Activated T-helper 9 cell treated with anti-CD3 and anti-CD28 coated beads, Interleukin-2, amount 50 U/mL, for 16 hours (primary cell): ENCODE measurements around the gene OCLN.
"Not testable (repeated sequence)": the region's sequence is repeated elsewhere in the genome, so short reads cannot be mapped to it uniquely, and the experiment has no call there.

Experiments
- DNase-seq: peaks from one replicate; pipeline ENCODE4 v3.0.0-alpha.2; 2020; ENCODE audit warnings: low read depth

Gene OCLN

GRCh38 chr5:69491027-69491426, 1.6 kb upstream of the OCLN start:
- no peak for DNase-seq

GRCh38 chr5:69491838-69492390, 676 bp upstream of the OCLN start:
- DNase-seq = no peak

- no peak for DNase-seq
Measured at GRCh38 chr5:69492923-69493395, 369 bp downstream of the OCLN start.

DNA sequence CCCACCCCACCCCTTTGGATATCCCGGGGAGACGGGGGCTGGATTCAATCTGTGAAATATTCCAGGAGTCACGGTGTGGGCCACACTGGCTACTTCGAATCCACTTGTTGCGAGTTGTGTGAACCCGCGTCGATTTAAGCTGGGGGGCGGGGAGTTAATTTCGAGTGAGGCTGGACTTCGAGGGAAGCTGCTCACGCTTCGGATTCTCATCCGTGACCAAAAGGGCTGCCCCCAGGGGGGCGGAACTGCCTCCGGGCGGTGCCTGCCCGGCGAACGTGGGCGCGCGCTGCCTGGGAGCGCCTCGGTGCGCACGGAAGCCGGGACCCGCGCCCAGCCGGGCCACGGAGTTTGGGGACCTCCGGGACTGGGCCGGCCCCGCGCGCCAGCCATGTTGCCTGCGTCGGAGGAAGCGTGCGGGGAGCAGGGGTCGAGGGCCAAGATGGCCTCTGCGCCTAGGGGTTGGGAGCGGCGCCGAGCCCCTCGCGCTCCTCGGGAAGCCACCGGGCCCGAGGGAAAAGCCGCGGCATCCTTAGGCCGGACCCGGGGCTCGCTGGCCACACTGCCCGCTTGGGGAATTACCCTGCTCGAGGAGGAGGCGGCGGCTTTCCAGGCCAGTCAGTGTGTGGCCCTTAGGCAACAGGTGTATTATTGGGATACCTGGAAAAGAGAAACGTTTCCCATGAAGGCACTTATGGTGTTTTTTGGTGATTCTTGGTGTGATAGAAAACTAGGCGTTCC, 975 bp downstream of the OCLN start:
- no peak for DNase-seq

GRCh38 chr5:69494452-69494851, 1.9 kb downstream of the OCLN start:
- no peak for DNase-seq

- no peak for DNase-seq
Measured at GRCh38 chr5:69497006-69497520, 4.5 kb downstream of the OCLN start.

DNA sequence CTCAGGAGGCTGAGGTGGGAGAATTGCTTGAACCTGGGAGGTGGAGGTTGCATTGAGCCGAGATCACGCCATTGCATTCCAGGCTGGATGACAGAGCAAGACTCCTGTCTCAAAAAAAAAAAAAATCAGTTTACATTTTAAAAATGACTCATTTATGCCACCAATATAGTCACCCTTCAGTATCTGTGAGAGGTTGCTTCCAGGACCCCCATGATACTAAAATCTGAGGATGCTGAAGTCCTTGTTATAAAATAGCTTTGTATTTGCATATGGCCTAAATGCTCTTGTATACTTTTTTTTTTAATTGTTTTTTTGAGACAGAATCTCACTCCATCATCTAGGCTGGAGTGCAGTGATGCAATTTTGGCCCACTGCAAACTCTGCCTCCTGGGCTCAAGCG, 5.8 kb downstream of the OCLN start:
- no peak for DNase-seq

DNA sequence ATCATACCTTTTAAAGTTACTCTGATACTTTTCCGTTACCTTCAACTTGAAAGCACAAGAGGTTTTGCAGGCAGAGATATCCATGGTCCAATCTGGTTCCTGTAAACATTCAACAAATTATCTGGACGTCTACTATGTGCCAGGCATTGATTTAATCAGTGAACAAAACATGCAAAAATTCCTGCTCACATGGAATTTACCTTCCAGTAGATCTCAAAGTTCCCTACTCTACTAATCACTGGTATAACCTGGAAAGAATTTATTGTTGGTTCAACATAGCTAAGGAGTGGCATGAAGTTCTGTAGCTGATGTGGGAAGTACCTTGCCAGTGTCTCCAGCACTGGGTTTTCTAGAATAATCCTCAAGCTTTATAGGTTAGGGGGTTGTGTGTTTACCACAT, 9.8 kb downstream of the OCLN start:
- no peak for DNase-seq

- DNase-seq = no peak
Measured at GRCh38 chr5:69502767-69503488, 10.3 kb downstream of the OCLN start.

GRCh38 chr5:69504036-69504435, 11.4 kb downstream of the OCLN start:
- no peak for DNase-seq

- DNase-seq = no peak
Measured at GRCh38 chr5:69505306-69505705, 12.7 kb downstream of the OCLN start.

DNA sequence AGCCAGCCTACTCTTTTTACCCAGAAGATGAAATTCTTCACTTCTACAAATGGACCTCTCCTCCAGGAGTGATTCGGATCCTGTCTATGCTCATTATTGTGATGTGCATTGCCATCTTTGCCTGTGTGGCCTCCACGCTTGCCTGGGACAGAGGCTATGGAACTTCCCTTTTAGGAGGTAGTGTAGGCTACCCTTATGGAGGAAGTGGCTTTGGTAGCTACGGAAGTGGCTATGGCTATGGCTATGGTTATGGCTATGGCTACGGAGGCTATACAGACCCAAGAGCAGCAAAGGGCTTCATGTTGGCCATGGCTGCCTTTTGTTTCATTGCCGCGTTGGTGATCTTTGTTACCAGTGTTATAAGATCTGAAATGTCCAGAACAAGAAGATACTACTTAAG, 16.6 kb downstream of the OCLN start:
- DNase-seq = no peak

- DNase-seq = no peak
Measured at GRCh38 chr5:69510694-69511093, 18.1 kb downstream of the OCLN start.

DNA sequence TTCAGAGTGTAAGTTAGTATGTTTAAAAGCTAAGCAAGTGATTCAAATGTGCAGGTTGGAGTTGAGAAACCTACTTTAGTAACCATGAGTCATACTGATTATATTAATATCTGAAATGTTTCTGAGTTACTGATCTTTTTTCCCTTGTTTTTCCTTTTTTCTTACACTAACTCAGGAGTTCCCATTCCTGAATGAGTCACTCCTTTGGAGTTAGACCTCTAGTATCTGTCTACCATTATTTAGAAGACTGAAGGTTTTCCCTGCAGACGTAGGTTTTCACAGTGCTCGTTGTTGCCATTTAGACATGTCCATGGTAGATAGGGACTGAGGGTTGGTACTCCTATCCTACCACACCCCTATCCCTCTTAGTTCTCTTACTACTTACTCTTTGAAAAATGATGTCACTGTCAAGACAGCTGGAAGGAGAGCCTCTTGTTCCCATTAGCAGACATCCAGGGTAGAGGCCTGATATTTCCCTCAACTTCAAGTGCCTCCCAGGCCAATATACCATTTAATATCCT, 20.2 kb downstream of the OCLN start:
- no peak for DNase-seq

- DNase-seq = not testable (repeated sequence)
Measured at GRCh38 chr5:69515570-69515969, 23.0 kb downstream of the OCLN start.

DNA sequence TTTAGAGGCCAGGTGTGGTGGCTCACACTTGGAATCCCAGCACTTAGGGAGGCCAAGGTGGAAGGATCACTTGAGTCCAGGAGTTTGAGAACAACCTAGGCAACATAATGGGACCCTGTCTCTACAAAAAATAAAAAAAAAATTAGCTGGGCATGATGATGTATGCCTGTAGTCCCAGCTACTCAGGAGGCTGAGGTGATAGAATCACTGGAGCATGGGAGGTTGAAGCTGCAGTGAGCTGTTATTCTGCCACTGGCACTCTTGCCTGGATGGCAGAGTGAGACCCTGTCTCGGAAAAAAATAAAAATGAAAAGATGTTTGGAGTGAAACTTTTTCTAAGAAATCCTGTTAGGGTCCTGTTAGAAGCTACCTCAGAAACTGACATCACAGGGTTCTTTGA, 24.2 kb downstream of the OCLN start:
- DNase-seq = no peak

GRCh38 chr5:69517763-69518212, 25.2 kb downstream of the OCLN start:
- no peak for DNase-seq

- no peak for DNase-seq
Measured at GRCh38 chr5:69519285-69519684, 26.7 kb downstream of the OCLN start.

- DNase-seq = no peak
Measured at GRCh38 chr5:69522035-69522434, 29.4 kb downstream of the OCLN start.

DNA sequence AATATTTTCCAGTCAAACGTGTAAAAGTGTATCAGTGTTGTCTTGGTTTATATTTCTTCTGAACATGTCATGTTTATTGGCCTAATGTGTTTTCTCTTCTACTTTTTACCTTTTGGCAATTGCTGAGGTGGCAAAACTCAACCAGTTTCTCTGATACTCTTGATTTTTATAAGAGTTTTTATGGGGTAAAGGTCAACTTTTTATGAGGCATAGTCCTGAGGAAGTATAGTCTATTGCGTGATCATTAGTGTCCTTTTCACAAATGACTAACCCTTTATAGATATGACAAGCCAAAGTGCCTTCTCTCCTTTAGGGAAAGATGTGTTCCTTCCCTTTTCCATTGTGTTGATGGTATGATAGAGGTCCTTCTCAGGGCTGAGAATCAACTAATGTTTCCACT, 32.9 kb downstream of the OCLN start:
- DNase-seq = no peak

- no peak for DNase-seq
Measured at GRCh38 chr5:69526660-69527059, 34.1 kb downstream of the OCLN start.

GRCh38 chr5:69527128-69527770, 34.7 kb downstream of the OCLN start:
- no peak for DNase-seq
